ENCODE measurements around the gene ANKRD44. TPM values are rescaled to one million over a fixed set of nuclear protein-coding genes. Genes with fewer than 3 reads are reported as not detected.
A peak's percentile ranks its signal among the peaks of the same experiment; 100 is the strongest.

ANKRD44 gene
- polyA plus RNA-seq, 6 donors from 2014 or later = 107 to 176 (median 141) TPM

GRCh38 chr2:197059477-197059876, 251.1 kb downstream of the ANKRD44 start:
- peaks cover 1 to 17% (median 9%) of the 10 kb centered on the region in 3 donors for H3K4me1 Mint-ChIP-seq
- no peaks in the 10 kb centered on the region for H3K27me3 Mint-ChIP-seq
- peaks cover 4 to 16% (median 9%) of the 10 kb centered on the region in 7 donors for H3K9me3 Mint-ChIP-seq
- ATAC-seq (ENCODE audit: low read depth in 2 of 2) = no peak
- DNase-seq = no peak
- no peak overlapping the region for H3K27ac Mint-ChIP-seq
- peaks cover 35 to 49% of the 10 kb centered on the region in 2 donors for H3K36me3 Mint-ChIP-seq
- H3K4me3 Mint-ChIP-seq = no peak overlapping the region

- H3K4me3 Mint-ChIP-seq = no peak overlapping the region
- peaks cover 31 to 49% of the 10 kb centered on the region in 2 donors for H3K36me3 Mint-ChIP-seq
- peaks cover 0 to 17% (median 9%) of the 10 kb centered on the region in 3 donors for H3K4me1 Mint-ChIP-seq
- H3K9me3 Mint-ChIP-seq = peaks cover 4 to 16% (median 9%) of the 10 kb centered on the region in 7 donors
- H3K27ac Mint-ChIP-seq = no peak overlapping the region
- H3K27me3 Mint-ChIP-seq = no peaks in the 10 kb centered on the region
- DNase-seq = no peak
- no peak for ATAC-seq (ENCODE audit: low read depth in 2 of 2)
Measured at GRCh38 chr2:197058777-197059300, 251.7 kb downstream of the ANKRD44 start.

- Mint-ChIP-seq H3K27me3 (no peaks in the 10 kb centered on the region), H3K27ac (peak overlapping the region in 1 of 6 donors; percentile 23), H3K4me3 (no peak overlapping the region), H3K36me3 (peaks cover 31 to 48% of the 10 kb centered on the region in 2 donors), H3K4me1 (peaks cover 0 to 9% (median 5%) of the 10 kb centered on the region in 3 donors), H3K9me3 (peaks cover 4 to 16% (median 8%) of the 10 kb centered on the region in 7 donors)
- ATAC-seq (ENCODE audit: low read depth in 2 of 2) = no peak
- DNase-seq = no peak
Measured at GRCh38 chr2:197057959-197058358, 252.6 kb downstream of the ANKRD44 start.

GRCh38 chr2:197055045-197055444, 255.5 kb downstream of the ANKRD44 start:
- H3K4me1 Mint-ChIP-seq = peaks cover 0 to 5% (median 0%) of the 10 kb centered on the region in 3 donors
- peaks cover 4 to 21% (median 8%) of the 10 kb centered on the region in 7 donors for H3K9me3 Mint-ChIP-seq
- H3K27me3 Mint-ChIP-seq = no peaks in the 10 kb centered on the region
- no peak overlapping the region for H3K4me3 Mint-ChIP-seq
- no peak for ATAC-seq (ENCODE audit: low read depth in 2 of 2)
- peak overlapping the region in 2 of 6 donors; percentile 40 to 53 for H3K27ac Mint-ChIP-seq
- peaks cover 23 to 58% of the 10 kb centered on the region in 2 donors for H3K36me3 Mint-ChIP-seq
- DNase-seq = no peak

GRCh38 chr2:197054437-197054836, 256.1 kb downstream of the ANKRD44 start:
- Mint-ChIP-seq H3K27ac (peak overlapping the region in 1 of 6 donors; percentile 40), H3K4me1 (peaks cover 0 to 5% (median 0%) of the 10 kb centered on the region in 3 donors), H3K36me3 (peaks cover 29 to 64% of the 10 kb centered on the region in 2 donors), H3K27me3 (no peaks in the 10 kb centered on the region), H3K4me3 (no peak overlapping the region), H3K9me3 (peaks cover 4 to 23% (median 12%) of the 10 kb centered on the region in 7 donors)
- no peak for ATAC-seq (ENCODE audit: low read depth in 2 of 2)
- no peak for DNase-seq

- H3K9me3 Mint-ChIP-seq = peaks cover 4 to 32% (median 11%) of the 10 kb centered on the region in 7 donors
- H3K27ac Mint-ChIP-seq = peak overlapping the region in 2 of 6 donors; percentile 37 to 59
- H3K36me3 Mint-ChIP-seq = peaks cover 31 to 58% of the 10 kb centered on the region in 2 donors
- H3K27me3 Mint-ChIP-seq = no peaks in the 10 kb centered on the region
- peaks cover 0 to 5% (median 0%) of the 10 kb centered on the region in 3 donors for H3K4me1 Mint-ChIP-seq
- DNase-seq (no peak), ATAC-seq (ENCODE audit: low read depth in 2 of 2) (no peak)
- no peak overlapping the region for H3K4me3 Mint-ChIP-seq
Measured at GRCh38 chr2:197052356-197052755, 258.2 kb downstream of the ANKRD44 start.

GRCh38 chr2:197045115-197045514, 265.5 kb downstream of the ANKRD44 start:
- Mint-ChIP-seq H3K27me3 (no peaks in the 10 kb centered on the region), H3K9me3 (peaks cover 0 to 11% (median 4%) of the 10 kb centered on the region in 7 donors), H3K27ac (peak overlapping the region in 5 of 6 donors; percentile 31 to 88 (median 51)), H3K4me1 (peaks cover 7 to 16% (median 11%) of the 10 kb centered on the region in 3 donors), H3K36me3 (peaks cover 21% of the 10 kb centered on the region in 2 donors), H3K4me3 (no peak overlapping the region)
- ATAC-seq (ENCODE audit: low read depth in 2 of 2) (peak; percentile 25 to 52), DNase-seq (no peak)

GRCh38 chr2:197042739-197043196, 267.8 kb downstream of the ANKRD44 start:
- Mint-ChIP-seq H3K27ac (peak overlapping the region in 2 of 6 donors; percentile 54 to 56), H3K4me3 (no peak overlapping the region), H3K4me1 (peaks cover 7 to 24% (median 11%) of the 10 kb centered on the region in 3 donors), H3K36me3 (peaks cover 12 to 28% of the 10 kb centered on the region in 2 donors), H3K27me3 (no peaks in the 10 kb centered on the region), H3K9me3 (no peaks in the 10 kb centered on the region)
- no peak for DNase-seq
- no peak for ATAC-seq (ENCODE audit: low read depth in 2 of 2)

GRCh38 chr2:197037863-197038398, 272.6 kb downstream of the ANKRD44 start:
- Mint-ChIP-seq H3K4me1 (peaks cover 3 to 30% (median 6%) of the 10 kb centered on the region in 3 donors), H3K27me3 (no peaks in the 10 kb centered on the region), H3K36me3 (peaks cover 20 to 31% of the 10 kb centered on the region in 2 donors), H3K9me3 (no peaks in the 10 kb centered on the region), H3K27ac (peak overlapping the region; percentile 21 to 78 (median 55)), H3K4me3 (peak overlapping the region in 1 of 8 donors; percentile 37)
- ATAC-seq (ENCODE audit: low read depth in 2 of 2) = no peak
- no peak for DNase-seq

- Mint-ChIP-seq H3K4me3 (no peak overlapping the region), H3K36me3 (peaks cover 25 to 33% of the 10 kb centered on the region in 2 donors), H3K9me3 (no peaks in the 10 kb centered on the region), H3K27ac (peak overlapping the region in 3 of 6 donors; percentile 44 to 52 (median 47)), H3K4me1 (peaks cover 7 to 27% (median 10%) of the 10 kb centered on the region in 3 donors), H3K27me3 (no peaks in the 10 kb centered on the region)
- ATAC-seq (ENCODE audit: low read depth in 2 of 2) = no peak
- DNase-seq = no peak
Measured at GRCh38 chr2:197035002-197035401, 275.6 kb downstream of the ANKRD44 start.

- Mint-ChIP-seq H3K36me3 (peaks cover 20 to 41% of the 10 kb centered on the region in 2 donors), H3K27ac (peak overlapping the region in 2 of 6 donors; percentile 47 to 67), H3K27me3 (no peaks in the 10 kb centered on the region), H3K4me1 (peaks cover 7 to 25% (median 10%) of the 10 kb centered on the region in 3 donors), H3K4me3 (no peak overlapping the region), H3K9me3 (no peaks in the 10 kb centered on the region)
- DNase-seq (no peak), ATAC-seq (ENCODE audit: low read depth in 2 of 2) (no peak)
Measured at GRCh38 chr2:197034292-197034691, 276.3 kb downstream of the ANKRD44 start.

GRCh38 chr2:197033222-197033621, 277.4 kb downstream of the ANKRD44 start:
- peaks cover 7 to 23% (median 10%) of the 10 kb centered on the region in 3 donors for H3K4me1 Mint-ChIP-seq
- no peaks in the 10 kb centered on the region for H3K27me3 Mint-ChIP-seq
- peaks cover 13 to 44% of the 10 kb centered on the region in 2 donors for H3K36me3 Mint-ChIP-seq
- H3K27ac Mint-ChIP-seq = peak overlapping the region in 3 of 6 donors; percentile 11 to 62 (median 47)
- DNase-seq = no peak
- no peak overlapping the region for H3K4me3 Mint-ChIP-seq
- H3K9me3 Mint-ChIP-seq = no peaks in the 10 kb centered on the region
- no peak for ATAC-seq (ENCODE audit: low read depth in 2 of 2)

GRCh38 chr2:197031803-197032202, 278.8 kb downstream of the ANKRD44 start:
- H3K27ac Mint-ChIP-seq = peak overlapping the region in 3 of 6 donors; percentile 47 to 74 (median 49)
- no peaks in the 10 kb centered on the region for H3K9me3 Mint-ChIP-seq
- H3K27me3 Mint-ChIP-seq = no peaks in the 10 kb centered on the region
- peaks cover 15 to 53% of the 10 kb centered on the region in 2 donors for H3K36me3 Mint-ChIP-seq
- H3K4me1 Mint-ChIP-seq = peaks cover 10 to 18% (median 15%) of the 10 kb centered on the region in 3 donors
- H3K4me3 Mint-ChIP-seq = no peak overlapping the region
- ATAC-seq (ENCODE audit: low read depth in 2 of 2) (no peak), DNase-seq (no peak)

GRCh38 chr2:197030090-197030489, 280.5 kb downstream of the ANKRD44 start:
- Mint-ChIP-seq H3K27ac (peak overlapping the region in 3 of 6 donors; percentile 42 to 67 (median 66)), H3K4me3 (no peak overlapping the region), H3K36me3 (peaks cover 29 to 69% of the 10 kb centered on the region in 2 donors), H3K9me3 (no peaks in the 10 kb centered on the region), H3K27me3 (no peaks in the 10 kb centered on the region), H3K4me1 (peaks cover 7 to 32% (median 28%) of the 10 kb centered on the region in 3 donors)
- ATAC-seq (ENCODE audit: low read depth in 2 of 2) (no peak), DNase-seq (no peak)
